GM12891 (cell line): ENCODE results near the gene NLRP6.

Experiments used
- POLR2A ChIP-seq: IDR thresholded peaks from 2 replicates; pipeline ENCODE4 v1.6.1; 2011; ENCODE audit warnings: low read depth, low read length, control low read depth
- POLR2AphosphoS5 ChIP-seq: IDR thresholded peaks from 2 replicates; pipeline ENCODE4 v1.6.1; 2011; ENCODE audit warnings: low read depth, low read length, control low read depth
- POU2F2 ChIP-seq: IDR thresholded peaks from 2 replicates; pipeline ENCODE4 v1.6.1; 2011; ENCODE audit warnings: low read depth, mild to moderate bottlenecking, control low read depth, low read length, moderate library complexity
- SPI1 ChIP-seq: IDR thresholded peaks from 2 replicates; pipeline ENCODE4 v1.6.1; 2011; ENCODE audit warnings: low read depth, low read length, control low read depth
- TAF1 ChIP-seq: IDR thresholded peaks from 2 replicates; pipeline ENCODE4 v1.6.1; 2011; ENCODE audit warnings: low read depth, low read length, control low read depth

- TF ChIP-seq POLR2A = no peak
- TF ChIP-seq SPI1 = no peak
- TF ChIP-seq TAF1 = no peak
- no peak for TF ChIP-seq POLR2AphosphoS5
- no peak for TF ChIP-seq POU2F2
Observed at GRCh38 chr11:295351-296170, 17.4 kb downstream of the NLRP6 start.
